HCT116 (cell line): ENCODE results near the gene PROSER2.
"Not testable (repeated sequence)": the region's sequence is repeated elsewhere in the genome, so short reads cannot be mapped to it uniquely, and the experiment has no call there.

ENCODE experiments used
- POLR2A ChIP-seq: IDR thresholded peaks from 2 replicates; pipeline ENCODE4 v1.7.0; 2011; ENCODE audit warnings: borderline replicate concordance; ENCODE audit not compliant: insufficient read depth, insufficient read length; ENCODE audit errors: extremely low read depth
- RAD21 ChIP-seq: IDR thresholded peaks from 2 replicates; pipeline ENCODE4 v1.6.1; 2012; ENCODE audit warnings: low read depth, mild to moderate bottlenecking

- not testable (repeated sequence) for TF ChIP-seq RAD21, POLR2A
Observed at GRCh38 chr10:11852637-11853036, 29.5 kb downstream of the PROSER2 start.
